Common myeloid progenitor, CD34-positive (primary cell): Measurements from ENCODE around the gene SLC25A1.

Experiments used
- CTCF ChIA-PET: fragments of 350-600 bp; sonication (Branson Sonifier 250); formaldehyde crosslinking; loops from one replicate; lab custom pipeline; 2021; ENCODE audit warnings: antibody characterized with exemption; lab: Charles Lee
- POLR2A ChIA-PET: fragments of 350-600 bp; sonication (Branson Sonifier 250); formaldehyde crosslinking; loops from one replicate; lab custom pipeline; 2021; ENCODE audit warnings: antibody characterized with exemption; lab: Charles Lee
- DNase-seq, 3 donors: peaks; one replicate each; pipeline versions ENCODE4 v3.0.0 to v3.0.0-alpha.2; 2013
- H3K27ac ChIP-seq, 2 experiments: 1 replicate in 1 of 2; 2 replicates in 1 of 2; pipeline ENCODE4 v1.7.0; 2013; ENCODE audit warnings: inconsistent platforms in 2 of 2, low read length in 2 of 2, mild to moderate bottlenecking in 2 of 2, low read depth in 1 of 2, moderate library complexity in 1 of 2; ENCODE audit not compliant: severe bottlenecking in 2 of 2, insufficient read depth in 1 of 2, poor library complexity in 1 of 2
- H3K27me3 ChIP-seq, 5 experiments: replicated peaks in 2 of 5; 1 replicate in 3 of 5; 2 replicates in 2 of 5; pipeline versions ENCODE4 v1.6.1 to v1.7.0; 2013; ENCODE audit warnings: low read length in 4 of 5, mild to moderate bottlenecking in 2 of 5, moderate library complexity in 2 of 5, inconsistent platforms in 1 of 5; ENCODE audit not compliant: insufficient read depth in 5 of 5, control insufficient read depth in 4 of 5
- H3K36me3 ChIP-seq, 4 experiments: 1 replicate in 2 of 4; 2 replicates in 2 of 4; pipeline versions ENCODE4 v1.6.1 to v1.7.0; 2013; ENCODE audit warnings: low read length in 3 of 4, control low read depth in 1 of 4, mild to moderate bottlenecking in 1 of 4; ENCODE audit not compliant: control insufficient read depth in 4 of 4, insufficient read depth in 4 of 4
- H3K4me1 ChIP-seq, 4 experiments: 1 replicate in 3 of 4; 2 replicates in 1 of 4; pipeline versions ENCODE4 v1.6.1 to v1.7.1; 2013; ENCODE audit warnings: low read length in 3 of 4, mild to moderate bottlenecking in 3 of 4, control low read depth in 1 of 4, inconsistent platforms in 1 of 4, moderate library complexity in 1 of 4; ENCODE audit not compliant: control insufficient read depth in 4 of 4, insufficient read depth in 4 of 4; ENCODE audit errors: control extremely low read depth in 1 of 4
- H3K4me3 ChIP-seq, 7 experiments: 1 replicate in 4 of 7; 2 replicates in 3 of 7; pipeline versions ENCODE4 v1.5.1 to v1.7.0; 2013; ENCODE audit warnings: mild to moderate bottlenecking in 7 of 7, low read length in 6 of 7, moderate library complexity in 6 of 7, inconsistent platforms in 2 of 7, low read depth in 2 of 7, control low read depth in 1 of 7; ENCODE audit not compliant: insufficient read depth in 4 of 7, control insufficient read depth in 1 of 7; ENCODE audit errors: extremely low read depth in 1 of 7
- H3K9me3 ChIP-seq, 5 experiments: 1 replicate in 4 of 5; 2 replicates in 1 of 5; pipeline versions ENCODE4 v1.6.1 to v1.7.1; 2013; ENCODE audit warnings: low read length in 4 of 5, mild to moderate bottlenecking in 2 of 5, inconsistent platforms in 1 of 5, low read depth in 1 of 5, moderate library complexity in 1 of 5; ENCODE audit not compliant: control insufficient read depth in 4 of 5, insufficient read depth in 2 of 5; ENCODE audit errors: control extremely low read depth in 1 of 5
- WGBS: methylation state at CpG from one replicate; pipeline ENCODE4 v1.1.5; 2013; ENCODE audit not compliant: insufficient coverage; 5-methylcytosine and 5-hydroxymethylcytosine counted together

Gene SLC25A1

DNA sequence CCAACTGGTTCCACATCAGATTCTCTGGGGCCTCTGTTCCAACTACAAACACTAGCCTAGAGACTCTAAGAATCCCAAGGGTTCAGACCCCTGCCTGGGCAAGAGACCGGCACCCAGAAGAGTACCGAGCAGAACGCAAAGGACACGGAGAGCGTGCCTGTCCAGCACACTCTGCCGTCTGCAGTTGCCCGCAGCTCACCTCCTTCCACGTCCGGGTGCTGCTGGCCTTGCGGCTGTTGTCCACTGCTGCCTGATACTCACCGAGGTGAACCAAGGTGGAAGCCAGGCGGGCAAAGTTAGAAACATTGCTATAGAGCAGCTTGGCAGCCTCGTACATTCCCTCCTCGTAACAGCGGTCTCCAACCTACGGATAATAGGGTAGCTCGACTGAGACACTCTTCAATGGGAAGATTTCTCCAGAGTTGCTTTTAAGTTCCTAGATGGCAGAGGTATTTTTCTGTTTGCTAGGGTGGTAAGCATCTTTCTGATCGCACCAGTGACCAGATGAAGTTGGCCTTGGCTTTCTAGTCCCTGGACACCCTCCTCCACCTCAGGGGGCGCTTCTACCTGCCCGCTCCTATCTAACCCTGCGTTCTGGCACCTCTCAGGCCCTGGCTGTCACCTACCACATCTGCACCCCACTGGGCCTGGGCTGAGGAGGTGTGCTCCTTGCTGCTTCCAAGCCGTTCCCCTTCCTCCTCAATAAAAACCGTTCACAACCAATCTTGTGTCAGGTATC lies 22.8 kb upstream of the SLC25A1 start:
- ChIA-PET POLR2A (no interaction called here), CTCF (no interaction called here)
- WGBS, result 94% methylated on average over 18 of the region's 23 CpGs

DNA sequence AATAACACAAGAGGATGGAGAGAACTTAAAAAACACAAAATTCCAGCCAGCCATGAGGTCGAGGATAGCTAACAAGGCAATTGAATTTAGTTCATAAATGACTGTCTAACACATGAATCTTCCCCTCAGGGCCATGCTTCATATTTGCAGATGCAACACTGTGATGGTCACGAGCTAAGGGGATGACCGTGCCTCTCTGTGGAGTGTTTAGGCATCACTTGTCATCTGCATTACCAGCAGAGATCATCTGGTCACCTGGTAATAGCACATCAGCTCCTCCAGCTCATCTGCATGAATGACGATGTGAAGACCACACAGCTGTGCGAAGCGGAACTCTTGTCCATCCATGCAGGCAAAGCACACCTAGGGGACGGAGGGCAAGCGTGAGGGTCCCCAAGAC lies 20.9 kb upstream of the SLC25A1 start:
- H3K27ac ChIP-seq, result no peak overlapping the region
- H3K4me3 ChIP-seq, result no peak overlapping the region
- CTCF ChIA-PET, result interaction anchor here (1.3 to 1.4 kb wide), 2 partner anchors 8 to 20 kb away, joined by 3 to 4 read pairs; no protein-coding TSS in a partner anchor
- DNase-seq, result no peak
- peaks cover 0 to 12% (median 7%) of the 10 kb centered on the region in 4 experiments for H3K4me1 ChIP-seq
- 90% methylated on average over 8 of the region's 8 CpGs for WGBS
- POLR2A ChIA-PET, result no interaction called here
- H3K9me3 ChIP-seq, result no peaks in the 10 kb centered on the region
- no peaks in the 10 kb centered on the region for H3K36me3 ChIP-seq
- H3K27me3 ChIP-seq, result no peaks in the 10 kb centered on the region

More for the DNA sequence above, 22.8 kb upstream of the SLC25A1 start:
- Histone ChIP-seq H3K4me1 (peaks cover 0 to under 1% (median 0%) of the 10 kb centered on the region in 4 experiments), H3K9me3 (no peaks in the 10 kb centered on the region), H3K36me3 (no peaks in the 10 kb centered on the region), H3K27me3 (no peaks in the 10 kb centered on the region), H3K4me3 (no peak overlapping the region), H3K27ac (no peak overlapping the region)
- DNase-seq, result no peak

DNA sequence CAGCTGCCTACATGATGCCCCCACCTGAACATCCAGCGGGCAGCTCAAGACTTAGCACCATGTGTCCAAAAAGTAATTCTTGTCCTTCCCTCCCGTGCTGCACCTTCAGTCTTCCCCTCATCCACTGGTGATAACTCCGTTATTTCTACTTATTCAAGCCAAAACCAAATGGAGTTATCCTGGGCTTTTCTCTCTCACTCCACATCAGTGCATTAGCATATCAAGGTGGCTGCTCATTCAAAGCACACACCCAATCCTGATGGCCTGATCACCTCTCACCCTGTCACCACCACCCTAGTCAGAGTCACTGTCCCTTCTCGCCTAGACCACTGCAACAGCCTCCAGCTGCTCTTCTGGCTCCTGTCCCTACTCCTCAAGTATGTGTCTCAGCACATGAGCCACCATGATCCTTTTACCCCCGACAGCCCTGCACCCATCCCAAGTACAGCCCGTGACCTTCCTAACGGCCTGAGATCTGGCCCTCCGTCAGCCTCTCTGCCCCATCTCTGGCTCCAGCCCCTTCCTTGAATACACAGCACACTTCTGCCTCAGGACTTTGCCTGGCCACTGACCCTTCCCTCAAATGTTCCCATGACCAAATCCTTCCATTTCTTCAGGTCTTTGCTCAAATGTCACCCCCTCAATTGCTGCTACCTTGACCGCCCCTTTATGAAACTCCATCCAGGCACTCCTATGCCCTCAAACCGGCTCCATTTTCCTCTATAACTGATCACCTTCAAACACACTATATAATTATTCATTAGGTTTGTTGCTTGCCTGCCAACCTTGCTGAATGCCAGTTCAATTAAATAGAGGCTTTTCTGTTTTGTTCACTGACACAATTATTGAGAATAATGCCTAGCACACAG lies 19.7 kb upstream of the SLC25A1 start:
- CTCF ChIA-PET, result interaction anchor here (0.5 to 1.4 kb wide), 2 partner anchors 18 to 1330 kb away, joined by 3 to 4 read pairs; no protein-coding TSS in a partner anchor
- Histone ChIP-seq H3K27me3 (no peaks in the 10 kb centered on the region), H3K9me3 (no peaks in the 10 kb centered on the region), H3K4me1 (peaks cover 0 to 12% (median 7%) of the 10 kb centered on the region in 4 experiments), H3K4me3 (no peak overlapping the region), H3K36me3 (no peaks in the 10 kb centered on the region), H3K27ac (no peak overlapping the region)
- POLR2A ChIA-PET, result no interaction called here
- DNase-seq, result no peak
- WGBS, result 94% methylated on average over 9 of the region's 10 CpGs

DNA sequence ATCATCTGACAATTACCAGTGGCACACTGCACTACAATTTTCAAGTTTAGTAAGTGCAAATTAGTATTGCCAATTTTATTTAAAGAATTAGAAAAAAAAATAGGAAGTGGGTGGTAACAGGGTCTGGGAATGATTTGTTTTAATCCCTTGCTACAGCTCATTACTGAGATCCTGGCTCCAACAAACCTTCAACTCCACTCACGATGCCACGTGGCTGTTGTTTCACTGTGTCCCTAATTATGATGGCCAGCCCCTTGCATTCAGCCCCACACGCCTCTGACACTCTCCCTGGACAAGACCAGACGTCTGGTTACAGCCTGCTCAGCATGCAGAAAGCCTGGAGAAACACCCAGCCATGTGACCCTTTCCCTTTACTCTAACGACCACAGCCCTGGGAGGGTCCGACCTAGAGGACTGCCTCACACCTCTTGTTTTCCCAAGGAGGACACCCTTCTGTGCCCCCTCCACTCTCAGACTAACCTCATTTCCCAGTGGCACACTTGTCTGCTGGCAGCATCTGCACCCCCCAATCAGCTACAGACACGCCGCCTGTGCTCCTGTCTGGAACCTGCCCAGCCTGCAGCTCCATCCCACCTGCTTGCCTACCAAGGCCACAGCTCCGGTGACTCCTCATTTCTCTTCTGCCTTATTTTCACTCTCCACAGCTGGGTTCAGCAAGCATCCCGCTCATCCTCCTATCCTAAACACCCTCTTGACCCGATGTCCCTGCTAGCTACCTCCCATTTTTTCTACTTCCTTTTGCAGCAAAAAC lies 18.5 kb upstream of the SLC25A1 start:
- no peak for DNase-seq
- H3K27ac ChIP-seq, result no peak overlapping the region
- POLR2A ChIA-PET, result interaction anchor here (0.6 kb wide), 1 partner anchor 224 kb away, joined by 5 read pairs; no protein-coding TSS in a partner anchor
- peaks cover 0 to 12% (median 7%) of the 10 kb centered on the region in 4 experiments for H3K4me1 ChIP-seq
- no peaks in the 10 kb centered on the region for H3K36me3 ChIP-seq
- H3K9me3 ChIP-seq, result no peaks in the 10 kb centered on the region
- CTCF ChIA-PET, result interaction anchor here (1.5 kb wide), 1 partner anchor 19 kb away, joined by 4 read pairs; no protein-coding TSS in a partner anchor
- no peak overlapping the region for H3K4me3 ChIP-seq
- WGBS, result 91% methylated on average over 9 of the region's 11 CpGs
- no peaks in the 10 kb centered on the region for H3K27me3 ChIP-seq

DNA sequence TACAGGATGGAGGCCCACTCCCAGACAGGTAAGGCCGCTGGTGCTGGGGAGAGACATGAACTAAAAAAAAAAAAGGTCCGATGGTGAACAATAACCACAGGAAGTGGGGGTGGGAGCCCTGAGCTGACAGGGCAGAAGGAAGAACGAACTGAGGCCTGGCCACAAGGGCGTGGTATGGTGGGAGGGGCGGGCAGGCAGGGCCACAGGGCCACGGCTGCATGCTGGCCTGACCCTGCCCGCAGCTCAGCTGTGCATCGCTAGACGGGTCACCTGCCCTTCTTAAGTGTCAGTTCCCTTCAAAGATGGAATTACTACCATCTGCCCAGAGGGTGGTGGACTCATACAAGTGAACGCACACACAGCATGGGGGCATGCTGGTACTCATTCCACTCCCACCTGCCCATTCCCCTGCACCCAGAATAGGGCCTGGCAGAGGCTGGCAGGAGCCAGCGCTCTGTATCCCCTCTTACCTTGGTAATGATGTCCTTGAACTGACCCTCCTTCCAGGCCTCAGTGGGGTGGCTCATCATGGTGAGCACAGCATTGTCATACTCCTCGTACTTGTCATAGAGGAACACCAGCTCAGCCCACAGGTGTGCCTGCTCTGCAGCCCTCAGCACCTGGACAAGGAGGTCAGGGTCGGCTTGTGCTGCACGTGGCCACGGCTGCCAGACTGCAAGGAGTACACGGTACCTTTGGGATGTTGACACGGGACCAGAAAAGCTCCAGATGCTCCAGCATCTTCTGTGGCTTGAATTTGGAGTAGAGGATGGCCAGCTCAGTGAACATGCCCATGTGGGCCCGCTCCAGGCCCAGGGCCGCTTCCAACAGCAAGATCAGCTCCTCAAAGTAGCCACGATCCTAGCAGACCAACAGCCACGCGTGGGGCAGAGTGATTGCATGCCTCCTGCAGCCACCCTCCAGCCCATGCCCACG lies 17.5 kb upstream of the SLC25A1 start:
- no peak overlapping the region for H3K27ac ChIP-seq
- CTCF ChIA-PET, result interaction anchor here (0.6 to 1.5 kb wide), 2 partner anchors 20 to 215 kb away, joined by 3 to 4 read pairs; no protein-coding TSS in a partner anchor
- no peak for DNase-seq

More for the DNA sequence above, 17.5 kb upstream of the SLC25A1 start:
- 80% methylated on average over 18 of the region's 23 CpGs for WGBS
- POLR2A ChIA-PET, result no interaction called here
- Histone ChIP-seq H3K9me3 (no peaks in the 10 kb centered on the region), H3K27me3 (no peaks in the 10 kb centered on the region), H3K4me3 (peak overlapping the region in 1 of 7 experiments; percentile 5), H3K4me1 (peaks cover 0 to 12% (median 7%) of the 10 kb centered on the region in 4 experiments), H3K36me3 (no peaks in the 10 kb centered on the region)
